Stimulated activated CD4-positive, alpha-beta T cell treated with anti-CD3 and anti-CD28 coated beads, Interleukin-12 subunit alpha, Interleukin-12 subunit beta, amount 100 ng/mL, for 48 hours (primary cell): ENCODE measurements around the gene RERE.

Experiments
- DNase-seq, 3 donors: peaks; one replicate each; pipeline ENCODE4 v3.0.0-alpha.2; 2020; ENCODE audit warnings: low read depth in 2 of 3, low spot score in 1 of 3

Gene RERE

GRCh38 chr1:8317647-8318381 lies 499.6 kb downstream of the RERE start, which contains the start of gene SLC45A1:
Gene SLC45A1, plus strand, starts transcription at chr1:8318114. Its CDS starts 6,216 bp downstream, at chr1:8324330.
- peak; percentile 56 to 75 (median 67) for DNase-seq

DNA sequence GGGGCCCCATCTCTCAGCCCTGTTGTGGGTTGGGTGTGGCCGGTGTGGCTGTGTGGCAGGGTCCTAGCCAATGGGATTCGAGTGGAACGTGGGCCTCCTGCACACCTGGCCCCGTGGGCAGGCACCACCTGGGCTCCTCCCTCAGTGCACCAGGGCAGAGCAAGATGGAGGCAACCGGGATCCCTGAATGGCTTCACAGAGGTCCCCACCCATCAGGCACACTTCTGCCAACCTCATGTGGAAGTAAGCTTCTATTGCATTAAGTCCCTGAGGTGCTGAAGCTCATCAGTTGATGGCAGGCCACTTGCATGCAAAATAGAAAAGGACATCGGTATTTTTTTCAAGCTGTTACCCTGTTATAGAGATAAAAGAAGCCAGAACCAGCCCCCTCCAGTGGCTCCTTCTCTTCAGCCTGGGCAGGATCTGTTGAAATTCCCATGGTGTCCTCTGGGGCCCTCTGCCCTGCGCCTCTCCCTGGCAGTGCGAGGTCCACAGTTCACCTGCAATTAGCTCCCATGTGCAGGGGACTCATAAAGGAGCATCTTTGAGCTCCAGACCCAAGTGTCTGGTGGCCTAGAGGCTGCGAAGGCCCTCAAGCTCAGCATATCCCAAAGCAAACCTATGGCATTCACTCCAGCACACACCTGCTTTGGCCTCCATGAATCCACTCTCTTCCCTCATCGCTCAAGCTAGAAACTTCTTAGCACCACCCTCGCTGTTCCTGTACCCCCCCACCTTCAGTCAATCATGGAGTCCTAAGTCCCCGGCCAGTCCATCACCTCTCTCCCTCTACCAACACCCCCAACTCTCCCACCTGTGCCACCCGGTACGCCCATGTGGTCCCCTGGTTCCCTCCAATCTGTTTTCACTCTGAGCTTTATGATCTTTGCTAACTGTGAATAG lies 501.6 kb downstream of the RERE start:
- no peak for DNase-seq

- DNase-seq, result peak; percentile 18 to 49 (median 26)
These were observed 502.8 kb downstream of the RERE start for GRCh38 chr1:8314346-8315280.

DNA sequence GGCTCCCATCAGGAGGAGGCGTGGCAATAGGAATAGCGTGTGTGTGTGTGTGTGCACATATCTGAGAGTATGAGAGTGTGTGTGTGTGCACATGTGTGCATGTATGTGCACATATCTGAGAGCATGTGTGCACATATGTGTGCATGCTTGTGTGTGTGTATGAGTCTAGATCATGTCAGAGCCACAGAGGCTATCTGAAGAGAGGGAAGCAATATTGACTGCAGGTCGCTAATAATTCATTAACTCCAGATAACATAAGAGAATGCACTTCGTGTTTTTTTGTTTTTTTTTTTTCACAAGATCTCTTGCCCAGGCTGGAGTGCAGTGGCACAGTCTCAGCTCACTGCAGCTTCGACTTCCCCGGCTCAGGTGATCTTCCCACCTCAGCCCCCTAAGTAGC lies 504.2 kb downstream of the RERE start:
- DNase-seq, result no peak

- no peak for DNase-seq
These were observed 504.9 kb downstream of the RERE start for GRCh38 chr1:8312235-8313218.

- DNase-seq, result no peak
These were observed 506.2 kb downstream of the RERE start for GRCh38 chr1:8311068-8311718.

DNA sequence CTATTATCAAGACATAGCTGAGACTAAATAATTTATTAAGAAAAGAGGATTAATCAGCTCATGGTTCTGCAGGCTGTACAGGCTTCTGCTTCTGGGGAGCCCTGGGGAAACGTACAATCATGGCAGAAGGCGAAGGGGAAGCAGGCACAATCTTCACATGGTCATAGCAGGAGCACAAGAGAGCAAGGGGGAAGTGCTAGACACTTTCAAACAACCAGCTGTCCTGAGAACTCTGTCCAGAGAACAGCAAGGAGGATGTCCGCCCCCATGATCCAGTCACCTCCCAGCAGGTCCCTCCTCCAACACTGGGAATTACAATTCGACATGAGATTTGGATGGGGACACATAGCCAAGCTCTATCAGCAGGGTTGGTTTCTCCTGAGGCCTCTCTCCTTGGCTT lies 509.8 kb downstream of the RERE start:
- no peak for DNase-seq

- no peak for DNase-seq
These were observed 513.6 kb downstream of the RERE start for GRCh38 chr1:8303876-8304275.

DNA sequence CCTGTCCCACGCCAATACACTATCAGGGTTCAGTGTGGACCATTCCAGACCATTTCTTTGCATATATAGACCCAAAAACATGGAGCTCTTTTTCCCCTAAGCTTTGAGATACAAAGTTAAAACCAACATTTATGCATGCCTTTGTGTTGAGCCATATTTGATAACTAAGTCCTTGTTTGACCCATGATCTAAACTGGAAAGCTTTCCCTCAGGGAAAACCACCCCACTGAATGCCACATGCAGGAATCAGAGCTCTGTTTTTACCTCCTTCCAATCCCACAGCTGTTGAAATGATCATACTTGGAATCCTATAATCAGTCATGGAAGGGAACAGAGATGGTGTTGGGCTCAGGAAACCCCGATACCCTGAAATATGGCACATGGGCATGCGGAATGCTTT lies 514.3 kb downstream of the RERE start:
- no peak for DNase-seq
